CD4-positive, alpha-beta T cell treated with Interleukin-4 for 4 hours (primary cell): ENCODE data around the gene HCFC1.

ENCODE experiments used
- DNase-seq: peaks from one replicate; pipeline ENCODE4 v3.0.0-alpha.2; 2020

HCFC1 gene

GRCh38 chrX:153973127-153974002 lies 1.7 kb upstream of the HCFC1 start:
- no peak for DNase-seq

GRCh38 chrX:153972368-153973126 lies 929 bp upstream of the HCFC1 start, which contains the start of gene TMEM187:
TSS of gene TMEM187 (plus strand) at chrX:153972754. CDS start at chrX:153982063, 9,309 bp downstream.
- peak; percentile 89 for DNase-seq

GRCh38 chrX:153971124-153971449 lies 531 bp downstream of the HCFC1 start:
- DNase-seq: peak; percentile 89

GRCh38 chrX:153970357-153971123 lies 1.1 kb downstream of the HCFC1 start:
- peak; percentile 34 for DNase-seq

- DNase-seq: no peak
Measured at GRCh38 chrX:153969904-153970356, 1.7 kb downstream of the HCFC1 start.

DNA sequence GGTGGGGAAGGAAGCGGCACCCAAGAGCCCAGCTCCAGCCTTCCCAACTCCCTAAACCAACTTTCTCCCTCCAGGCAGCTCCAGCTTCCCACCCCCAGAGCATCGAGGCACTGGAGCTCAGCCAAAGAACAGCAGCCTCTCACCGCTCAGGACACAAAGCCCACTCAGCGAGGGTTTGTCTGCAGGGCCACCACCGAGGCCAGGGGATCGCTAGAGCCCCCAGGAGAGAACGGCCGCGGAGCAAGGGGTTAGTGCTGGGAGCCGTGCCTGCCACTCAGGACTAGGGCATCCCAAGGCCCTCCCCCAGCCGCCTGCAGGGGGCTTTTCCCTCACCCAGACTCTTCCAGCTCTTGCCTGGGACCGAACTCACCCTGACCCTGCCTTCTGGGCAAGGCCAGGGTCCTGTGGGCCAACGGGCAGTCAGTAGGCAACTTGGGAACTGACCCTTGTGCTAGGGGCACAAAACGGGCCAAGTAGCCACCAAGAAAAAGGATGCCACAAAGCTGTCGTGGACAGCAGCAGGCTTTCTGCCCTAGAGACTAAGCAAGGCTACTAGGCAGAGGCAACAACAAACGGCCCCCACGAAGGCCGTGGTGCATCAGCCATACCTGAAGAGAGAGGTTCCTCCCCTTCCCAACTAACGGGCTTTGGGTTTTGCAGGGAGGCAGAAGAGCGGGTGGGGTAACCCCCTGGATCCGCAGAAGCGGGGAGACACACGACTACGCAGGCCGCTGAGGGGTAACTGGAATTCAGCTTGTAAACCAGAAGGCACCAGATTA lies 2.3 kb downstream of the HCFC1 start:
- DNase-seq: no peak

- peak; percentile 36 for DNase-seq
Measured at GRCh38 chrX:153968754-153969124, 2.9 kb downstream of the HCFC1 start.

DNA sequence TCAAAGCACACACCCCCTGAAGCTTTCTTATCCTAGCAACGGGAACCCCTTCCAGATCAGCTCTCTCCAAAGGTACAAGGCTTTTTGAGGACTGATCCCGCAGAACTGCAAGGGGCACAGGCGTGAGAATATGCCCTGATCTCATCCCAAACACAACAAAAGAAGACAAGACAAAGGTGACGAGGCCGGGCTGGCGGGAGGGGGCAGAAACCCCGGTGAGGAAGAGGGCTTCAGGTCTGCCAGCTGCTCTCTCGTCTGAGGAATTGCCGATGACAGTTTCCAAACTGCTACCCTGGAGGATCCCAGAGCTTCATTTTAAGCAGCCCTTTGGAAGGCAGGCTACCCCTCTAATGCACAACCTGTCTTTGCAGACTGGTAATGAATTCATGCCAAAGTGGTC lies 3.4 kb downstream of the HCFC1 start:
- DNase-seq: no peak

DNA sequence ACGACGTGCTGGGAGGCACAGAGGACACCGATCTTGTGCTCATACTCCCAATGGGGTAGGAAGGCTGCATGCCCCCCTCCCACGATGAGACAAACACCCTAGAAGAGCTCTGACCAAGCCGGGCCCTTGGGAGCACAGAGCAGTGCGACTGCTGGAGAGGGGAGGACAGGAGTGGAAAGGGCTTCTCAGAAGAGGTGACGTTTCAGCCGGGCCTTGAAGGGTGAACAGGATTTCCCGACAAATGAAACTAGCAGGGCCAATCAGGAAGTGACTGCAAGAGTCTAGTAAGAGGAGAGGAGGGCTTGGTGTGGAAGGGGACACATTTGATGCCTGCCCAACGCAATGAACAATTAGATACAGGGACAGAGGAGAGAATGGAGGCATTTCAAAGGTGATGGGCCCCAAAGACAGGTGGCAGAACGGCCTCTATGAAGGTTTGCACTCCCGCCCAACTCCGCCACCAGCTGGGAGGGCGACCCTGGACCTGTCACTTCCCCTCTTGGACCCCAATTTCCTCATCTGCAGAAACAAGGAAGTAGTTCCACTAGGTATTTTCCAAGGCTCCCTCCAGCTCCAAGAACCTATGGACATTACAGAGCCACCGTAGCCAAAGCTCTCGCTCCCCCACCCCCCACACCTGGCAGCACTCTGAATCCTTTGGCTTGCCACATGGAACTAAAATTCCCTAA lies 3.9 kb downstream of the HCFC1 start:
- DNase-seq: peak; percentile 52

GRCh38 chrX:153966841-153967535 lies 4.6 kb downstream of the HCFC1 start:
- DNase-seq: no peak

- no peak for DNase-seq
Measured at GRCh38 chrX:153966283-153966688, 5.3 kb downstream of the HCFC1 start.

GRCh38 chrX:153965406-153965805 lies 6.2 kb downstream of the HCFC1 start:
- no peak for DNase-seq

GRCh38 chrX:153964105-153964504 lies 7.5 kb downstream of the HCFC1 start:
- no peak for DNase-seq

DNA sequence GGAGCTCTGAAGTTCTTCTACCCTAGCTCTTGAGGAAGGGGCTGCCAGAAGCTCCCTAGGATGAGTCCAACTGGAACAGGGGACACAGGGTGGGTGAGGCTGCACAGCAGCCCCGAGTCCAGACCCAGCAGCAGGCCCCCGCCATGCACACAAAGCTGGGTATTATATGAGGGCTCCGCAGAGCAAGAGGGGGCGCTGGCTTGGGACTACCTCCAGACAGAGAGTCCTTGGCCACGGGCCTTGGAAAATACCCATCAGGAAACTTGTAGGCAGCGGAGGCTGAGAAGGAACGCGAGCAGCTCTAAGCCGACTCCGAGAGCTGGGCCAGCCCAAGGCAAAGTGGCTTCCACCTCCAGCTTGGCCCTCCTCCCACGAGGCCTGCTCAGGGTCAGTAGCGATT lies 8.1 kb downstream of the HCFC1 start:
- DNase-seq: no peak

DNA sequence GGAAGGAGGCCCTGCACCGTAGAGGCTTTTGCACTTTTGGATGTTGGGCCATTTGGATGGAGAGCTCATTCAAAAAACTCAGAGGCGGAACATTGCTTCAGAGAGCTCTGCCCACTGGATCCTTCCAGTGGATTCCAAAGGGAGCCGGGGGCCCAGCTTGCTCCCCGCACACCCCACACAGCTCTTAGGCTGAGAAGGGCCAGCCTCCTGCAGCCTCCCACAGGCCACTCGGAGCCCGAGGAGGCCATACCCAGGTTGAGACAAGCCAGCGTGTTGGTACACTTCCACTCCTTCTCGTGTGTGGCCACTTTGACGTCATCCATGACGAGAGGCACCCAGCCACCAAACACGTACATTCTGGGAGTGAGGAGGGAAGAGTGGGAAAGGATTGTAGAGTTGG lies 10.3 kb downstream of the HCFC1 start:
- no peak for DNase-seq

DNA sequence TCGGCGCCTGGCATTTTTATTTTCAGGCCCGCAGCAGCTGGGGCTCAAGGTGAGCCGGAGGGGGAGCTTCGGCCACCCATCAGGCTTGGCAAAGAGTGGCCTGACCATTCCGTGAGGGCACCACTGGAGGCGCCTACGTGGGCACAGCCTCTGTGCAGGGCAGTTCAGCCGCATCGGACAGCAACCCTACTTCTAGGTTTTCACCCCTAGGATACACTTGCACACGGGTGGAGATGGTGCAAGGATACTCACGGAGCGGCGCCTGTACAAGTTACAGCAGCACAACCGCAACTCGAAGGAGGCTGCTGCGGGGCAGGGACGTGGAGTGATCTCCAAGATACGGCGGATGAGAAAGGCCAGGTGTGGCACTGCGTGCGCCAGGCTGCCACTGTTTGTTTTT lies 10.8 kb downstream of the HCFC1 start:
- no peak for DNase-seq

GRCh38 chrX:153960077-153960476 lies 11.5 kb downstream of the HCFC1 start:
- no peak for DNase-seq

GRCh38 chrX:153959649-153960048 lies 12.0 kb downstream of the HCFC1 start:
- DNase-seq: no peak

DNA sequence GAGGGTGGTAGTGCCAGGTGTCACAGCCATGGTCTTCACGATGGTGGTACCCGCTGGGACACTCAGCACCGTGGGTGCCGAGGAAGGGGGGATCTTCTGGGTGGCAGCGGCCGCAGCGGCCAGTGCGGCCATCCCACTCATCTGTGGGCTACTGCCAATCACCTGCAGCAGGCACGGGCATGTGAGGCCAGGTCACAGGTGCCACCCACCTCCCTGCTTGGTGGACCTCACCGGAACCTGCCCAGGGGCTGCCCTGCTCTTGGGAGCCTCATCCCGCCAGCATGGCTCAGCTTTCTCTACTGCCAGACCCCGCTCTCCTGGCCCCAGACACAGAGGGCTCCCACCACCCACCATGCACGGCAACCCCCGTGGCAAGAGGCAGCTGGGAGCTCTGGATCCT lies 13.0 kb downstream of the HCFC1 start:
- DNase-seq: no peak

DNA sequence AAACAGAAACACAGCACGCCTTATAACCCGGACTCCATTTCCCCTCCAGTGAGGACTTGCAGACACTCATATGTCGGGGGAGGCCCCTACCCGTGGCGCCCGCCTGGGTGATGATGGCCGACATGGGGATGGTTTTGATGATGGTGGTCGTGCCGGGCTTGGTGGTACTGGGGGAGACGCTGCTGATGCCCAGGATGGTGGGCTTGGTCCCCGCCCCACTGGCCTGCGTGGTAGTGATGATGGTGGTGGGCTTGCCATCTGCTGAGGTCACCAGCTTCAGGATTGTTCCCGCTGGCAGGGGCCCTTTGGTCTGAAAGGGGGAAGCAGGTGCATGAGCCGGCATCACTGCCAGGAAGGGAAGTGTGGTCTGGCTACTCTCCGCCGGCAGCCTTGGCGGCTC lies 14.4 kb downstream of the HCFC1 start:
- DNase-seq: no peak
